GM21360 (cell line): ENCODE measurements around the gene ZNF587.
"Not testable (repeated sequence)": the region's sequence is repeated elsewhere in the genome, so short reads cannot be mapped to it uniquely, and the experiment has no call there.

Experiments used
- ATAC-seq: cut with Tn5 transposase; IDR thresholded peaks from one replicate; pipeline ENCODE4 v1.9.1; 2021; ENCODE audit warnings: mild to moderate bottlenecking, moderate library complexity; ENCODE audit not compliant: unreplicated experiment

ZNF587 gene

DNA sequence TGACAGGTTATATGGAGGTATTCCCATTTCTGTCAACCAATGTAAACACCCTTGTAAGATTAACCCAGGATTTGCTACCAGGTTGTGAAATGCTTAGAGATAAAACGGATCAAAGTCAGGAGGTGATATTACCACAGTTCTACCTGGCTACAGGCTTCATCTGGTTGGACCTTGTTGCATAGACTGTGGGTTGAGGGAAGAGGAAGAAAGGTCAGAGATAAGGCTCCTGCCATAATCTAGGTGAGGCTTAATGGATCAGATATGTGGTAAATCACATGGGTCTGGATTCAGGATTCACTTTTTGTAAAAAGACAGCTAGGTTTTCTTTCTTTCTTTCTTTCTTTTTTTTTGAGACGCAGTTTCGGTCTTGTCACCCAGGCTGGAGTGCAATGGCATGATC is 28.2 kb upstream of the ZNF587 start:
- not testable (repeated sequence) for ATAC-seq

DNA sequence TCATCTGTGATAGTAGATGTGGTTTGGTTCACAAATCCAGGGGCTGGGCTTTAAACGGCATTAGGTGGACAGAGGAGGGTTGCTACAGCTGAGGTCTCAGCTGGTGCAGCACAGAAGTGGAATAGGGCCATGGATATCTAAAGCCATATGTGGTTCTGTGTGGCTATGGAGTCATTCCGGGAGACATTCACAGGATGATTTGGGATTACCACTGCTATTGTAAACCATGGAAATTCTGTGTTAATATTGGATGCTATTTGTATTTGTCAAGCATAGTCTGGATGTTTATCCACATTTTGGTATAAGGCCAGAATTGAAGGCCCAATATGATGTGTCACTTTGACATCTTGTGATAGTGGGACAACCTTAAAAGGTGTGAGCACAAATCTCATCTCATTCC is 26.5 kb upstream of the ZNF587 start:
- not testable (repeated sequence) for ATAC-seq

- not testable (repeated sequence) for ATAC-seq
These were observed 26.1 kb upstream of the ZNF587 start for GRCh38 chr19:57823608-57824007.

DNA sequence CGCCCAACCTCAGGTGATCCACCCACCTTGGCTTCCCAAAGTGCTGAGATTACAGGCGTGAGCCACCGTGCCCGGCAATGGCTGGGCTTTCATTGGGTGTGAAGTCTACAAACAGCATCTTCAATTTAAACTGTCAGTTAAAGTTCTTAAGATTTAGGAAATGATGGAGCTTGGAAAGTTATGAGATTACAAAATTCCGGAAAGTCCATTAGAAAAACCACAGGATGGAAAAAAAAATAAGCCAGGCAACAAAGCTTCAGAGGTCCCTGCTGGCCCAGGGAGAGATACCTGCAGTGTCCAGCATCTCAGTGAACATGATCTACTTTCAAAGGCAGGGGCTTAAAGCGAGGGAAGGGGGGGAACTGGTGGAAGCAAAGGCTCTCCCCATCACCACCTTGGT is 24.1 kb upstream of the ZNF587 start:
- ATAC-seq = no peak

DNA sequence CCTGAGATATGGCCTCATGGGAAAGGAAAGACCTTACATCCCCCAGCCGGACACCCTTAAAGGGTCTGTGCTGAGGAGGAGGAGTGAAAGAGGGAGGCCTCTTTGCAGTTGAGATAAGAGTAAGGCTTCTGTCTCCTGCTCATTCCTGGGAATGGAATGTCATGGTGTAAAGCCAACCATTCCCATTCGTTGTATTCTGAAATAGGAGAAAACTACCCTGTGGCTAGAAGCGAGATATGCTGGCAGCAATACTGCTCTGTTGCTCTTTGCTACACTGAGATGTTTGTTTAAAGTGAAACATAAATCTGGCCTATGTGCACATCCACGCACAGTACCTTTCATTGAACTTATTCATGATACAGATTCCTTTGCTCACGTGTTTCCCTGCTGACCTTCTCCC is 20.3 kb upstream of the ZNF587 start:
- no peak for ATAC-seq

GRCh38 chr19:57830071-57830602 is 19.5 kb upstream of the ZNF587 start, which contains the start of gene ZNF587B:
Gene ZNF587B, plus strand, starts transcription at chr19:57830299. Its CDS starts 230 bp downstream, at chr19:57830529.
- no peak for ATAC-seq

GRCh38 chr19:57836991-57837390 is 12.7 kb upstream of the ZNF587 start:
- ATAC-seq = not testable (repeated sequence)

- ATAC-seq = not testable (repeated sequence)
These were observed 11.0 kb upstream of the ZNF587 start for GRCh38 chr19:57838622-57839191.

DNA sequence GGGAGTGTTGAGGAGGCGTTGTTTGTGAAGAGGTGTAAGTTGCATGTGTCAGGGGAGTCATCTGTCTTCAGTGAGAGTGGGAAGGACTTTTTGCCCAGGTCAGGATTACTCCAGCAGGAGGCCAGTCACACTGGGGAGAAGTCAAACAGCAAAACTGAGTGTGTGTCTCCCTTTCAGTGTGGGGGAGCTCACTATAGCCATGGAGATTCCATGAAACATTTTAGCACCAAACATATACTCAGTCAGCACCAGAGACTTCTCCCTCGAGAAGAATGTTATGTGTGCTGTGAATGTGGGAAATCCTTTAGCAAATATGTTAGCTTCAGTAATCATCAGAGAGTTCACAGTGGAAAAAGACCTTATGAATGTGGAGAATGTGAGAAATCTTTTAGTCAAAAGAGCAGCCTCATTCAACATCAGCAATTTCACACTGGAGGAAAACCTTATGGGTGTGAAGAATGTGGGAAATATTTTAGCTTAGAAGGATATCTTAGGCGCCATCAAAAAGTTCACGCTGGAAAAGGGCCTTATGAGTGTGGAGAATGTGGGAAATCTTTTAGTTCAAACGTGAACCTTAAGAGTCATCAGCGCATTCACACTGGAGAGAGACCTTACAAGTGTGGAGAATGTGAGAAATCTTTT is 8.4 kb upstream of the ZNF587 start:
- ATAC-seq = no peak

DNA sequence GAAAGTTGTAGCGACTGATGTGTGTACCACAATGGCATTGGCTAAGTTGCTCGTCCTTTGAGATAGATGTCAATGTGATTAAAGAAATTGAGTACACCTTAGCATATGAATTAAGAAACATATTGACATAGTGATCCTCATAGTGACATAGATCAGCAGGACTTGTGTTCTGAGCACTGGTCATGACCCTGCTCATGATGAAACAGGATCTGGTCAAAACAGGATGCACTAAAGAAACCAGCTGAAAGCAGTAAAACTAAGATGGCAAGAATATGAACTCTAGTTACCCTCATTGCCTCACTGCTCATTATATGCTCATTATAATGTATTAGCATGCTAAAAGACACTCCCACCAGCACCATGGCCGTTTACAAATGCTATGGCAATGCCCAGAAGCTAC is 2.5 kb upstream of the ZNF587 start:
- not testable (repeated sequence) for ATAC-seq

GRCh38 chr19:57849162-57849665 is 445 bp upstream of the ZNF587 start:
- ATAC-seq = not testable (repeated sequence)

DNA sequence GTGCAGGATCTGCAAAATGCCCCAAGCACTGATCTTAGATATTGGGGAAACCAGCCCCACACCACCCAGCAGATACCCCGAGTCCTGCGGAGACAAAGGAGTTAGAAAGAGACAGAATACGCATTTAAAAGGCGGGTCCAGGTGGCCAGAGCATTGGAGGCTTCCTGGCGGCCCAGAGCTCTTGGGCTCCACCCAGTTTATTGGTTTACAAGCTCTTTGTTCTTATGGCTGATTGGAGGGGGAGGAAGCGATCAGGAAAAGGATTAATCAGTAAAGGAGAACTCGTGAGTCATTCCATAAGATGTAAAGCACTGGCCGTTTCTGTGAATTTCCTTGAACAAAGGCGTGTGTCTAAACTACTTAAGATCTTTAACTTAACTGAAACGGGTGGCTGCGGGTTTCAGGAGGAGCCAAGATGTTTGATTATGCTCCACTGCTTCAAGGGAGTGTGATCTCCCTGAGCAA is 926 bp downstream of the ZNF587 start:
- no peak for ATAC-seq

- not testable (repeated sequence) for ATAC-seq
These were observed 2.3 kb downstream of the ZNF587 start for GRCh38 chr19:57851812-57852603.

DNA sequence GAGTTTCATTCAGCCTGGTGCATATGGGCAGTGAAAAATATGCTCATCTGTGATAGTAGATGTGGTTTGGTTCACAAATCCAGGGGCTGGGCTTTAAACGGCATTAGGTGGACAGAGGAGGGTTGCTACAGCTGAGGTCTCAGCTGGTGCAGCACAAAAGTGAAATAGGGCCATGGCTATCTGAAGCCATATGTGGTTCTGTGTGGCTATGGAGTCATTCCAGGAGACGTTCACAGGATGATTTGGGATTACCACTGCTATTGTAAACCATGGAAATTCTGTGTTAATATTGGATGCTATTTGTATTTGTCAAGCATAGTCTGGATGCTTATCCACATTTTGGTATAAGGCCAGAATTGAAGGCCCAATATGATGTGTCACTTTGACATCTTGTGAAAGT is 4.5 kb downstream of the ZNF587 start:
- ATAC-seq = not testable (repeated sequence)

DNA sequence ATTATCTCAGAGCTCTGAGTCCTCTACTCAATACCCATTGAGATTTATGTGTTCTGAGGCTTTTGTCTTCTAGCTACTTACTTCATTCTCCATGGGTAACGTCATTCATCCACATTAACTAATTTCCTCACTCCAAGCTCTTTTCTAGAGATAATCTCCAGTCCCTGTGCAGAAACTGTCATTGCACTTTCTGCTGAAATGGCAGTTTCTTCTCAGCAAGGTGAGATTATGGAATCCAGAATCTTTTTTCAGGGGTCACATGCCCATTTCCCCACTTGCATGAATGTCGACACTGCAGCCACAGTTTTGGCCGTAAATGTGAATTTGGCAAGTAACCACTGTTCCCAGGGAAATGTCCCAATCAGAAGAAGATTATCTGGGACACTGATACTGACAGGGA is 12.7 kb downstream of the ZNF587 start:
- ATAC-seq = not testable (repeated sequence)

DNA sequence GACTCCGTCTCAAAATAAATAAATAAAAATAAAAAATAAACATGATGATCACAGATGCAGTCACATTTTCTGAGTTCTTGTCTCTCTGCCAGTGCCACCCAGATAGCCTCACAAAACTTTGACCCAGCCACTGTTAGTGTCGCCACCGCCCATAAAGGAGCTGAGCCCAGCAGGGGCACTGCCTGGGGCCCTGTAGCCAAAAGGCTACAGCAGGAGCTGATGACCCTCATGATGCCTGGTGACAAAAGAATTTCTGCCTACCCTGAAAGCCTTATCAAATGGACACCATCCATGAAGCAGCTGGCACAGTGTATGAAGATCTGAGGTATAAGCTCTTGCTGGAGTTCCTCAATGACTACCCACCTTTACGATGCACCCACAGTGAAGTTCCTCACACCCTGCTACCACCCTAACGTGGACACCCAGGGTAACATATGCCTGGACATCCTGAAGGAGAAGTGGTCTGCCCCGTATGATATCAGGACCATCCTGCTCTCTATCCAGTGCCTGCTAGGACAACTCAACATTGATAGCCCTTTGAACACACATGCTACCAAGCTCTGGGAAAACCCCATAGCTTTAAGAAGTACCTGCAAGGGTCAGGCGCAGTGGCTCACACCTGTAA is 18.3 kb downstream of the ZNF587 start:
- no peak for ATAC-seq

GRCh38 chr19:57869655-57870054 is 20.0 kb downstream of the ZNF587 start:
- ATAC-seq = not testable (repeated sequence)

DNA sequence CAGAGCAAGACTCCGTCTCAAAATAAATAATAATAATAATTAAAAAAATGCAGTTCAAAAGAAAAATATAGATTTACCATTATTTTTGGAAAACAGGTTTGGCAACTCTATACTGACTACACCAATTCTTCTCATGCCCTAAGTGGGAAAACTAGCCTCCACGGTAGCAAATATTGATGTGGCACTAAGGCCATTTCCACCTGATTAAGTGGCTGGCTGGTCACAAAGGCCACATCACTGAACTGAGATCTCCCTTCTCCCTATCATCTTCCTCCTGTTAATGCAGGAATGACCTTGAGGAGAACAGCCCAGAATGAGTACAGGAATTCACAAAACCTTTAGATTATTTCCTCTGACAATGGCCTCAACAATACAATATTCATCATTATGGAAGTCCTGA is 20.6 kb downstream of the ZNF587 start:
- no peak for ATAC-seq

GRCh38 chr19:57872450-57872849 is 22.8 kb downstream of the ZNF587 start:
- no peak for ATAC-seq

GRCh38 chr19:57873883-57874799 is 24.5 kb downstream of the ZNF587 start:
- not testable (repeated sequence) for ATAC-seq
